Osteocyte (in vitro differentiated cells): ENCODE data around the gene RBM44. TPM values are rescaled to one million over a fixed set of nuclear protein-coding genes. Genes with fewer than 3 reads are reported as not detected.

Source experiments
- DNase-seq: peaks from one replicate; pipeline ENCODE4 v3.0.0; 2021; ENCODE audit warnings: mixed read lengths; ENCODE audit not compliant: unreplicated experiment; ENCODE audit errors: extremely low spot score
- H3K27ac Mint-ChIP-seq: one replicate; pipeline ENCODE4 v1.8.0; 2021; ENCODE audit warnings: mild to moderate bottlenecking, mixed read lengths; ENCODE audit not compliant: unreplicated experiment
- H3K27me3 Mint-ChIP-seq: one replicate; pipeline ENCODE4 v1.8.0; 2021; ENCODE audit warnings: mixed read lengths; ENCODE audit not compliant: unreplicated experiment
- H3K36me3 Mint-ChIP-seq: one replicate; pipeline ENCODE4 v1.8.0; 2021; ENCODE audit warnings: mixed read lengths; ENCODE audit not compliant: unreplicated experiment
- H3K4me1 Mint-ChIP-seq: one replicate; pipeline ENCODE4 v1.8.0; 2021; ENCODE audit warnings: mixed read lengths; ENCODE audit not compliant: unreplicated experiment
- H3K4me3 Mint-ChIP-seq: one replicate; pipeline ENCODE4 v1.8.0; 2021; ENCODE audit warnings: mild to moderate bottlenecking, moderate library complexity, mixed read lengths; ENCODE audit not compliant: unreplicated experiment
- H3K9me3 Mint-ChIP-seq: one replicate; pipeline ENCODE4 v1.8.0; 2021; ENCODE audit warnings: mixed read lengths; ENCODE audit not compliant: unreplicated experiment
- CTCF ChIP-seq: fragments of 200-600 bp; sonication (generic); IDR thresholded peaks from 2 replicates; pipeline ENCODE4 v1.5.0; 2021; ENCODE audit warnings: antibody characterized with exemption, mild to moderate bottlenecking, moderate library complexity
- total RNA-seq: library from RNA; stranded (reverse); gene quantifications from 2 replicates; pipeline ENCODE4 v1.2.1, GENCODE V29; 2021

The RBM44 gene
- total RNA-seq, 1 donor from 2014 or later, result 0.46 TPM

GRCh38 chr2:237754182-237754581 lies 44.4 kb upstream of the RBM44 start:
- Mint-ChIP-seq H3K9me3 (no peaks in the 10 kb centered on the region), H3K27me3 (no peaks in the 10 kb centered on the region), H3K27ac (no peak overlapping the region), H3K36me3 (peaks cover 56% of the 10 kb centered on the region), H3K4me3 (no peak overlapping the region), H3K4me1 (no peaks in the 10 kb centered on the region)
- no peak for TF ChIP-seq CTCF
- DNase-seq, result no peak

GRCh38 chr2:237754626-237755248 lies 43.8 kb upstream of the RBM44 start:
- Mint-ChIP-seq H3K4me3 (no peak overlapping the region), H3K9me3 (no peaks in the 10 kb centered on the region), H3K27me3 (no peaks in the 10 kb centered on the region), H3K36me3 (peaks cover 52% of the 10 kb centered on the region), H3K4me1 (no peaks in the 10 kb centered on the region), H3K27ac (no peak overlapping the region)
- TF ChIP-seq CTCF, result no peak
- DNase-seq, result no peak

DNA sequence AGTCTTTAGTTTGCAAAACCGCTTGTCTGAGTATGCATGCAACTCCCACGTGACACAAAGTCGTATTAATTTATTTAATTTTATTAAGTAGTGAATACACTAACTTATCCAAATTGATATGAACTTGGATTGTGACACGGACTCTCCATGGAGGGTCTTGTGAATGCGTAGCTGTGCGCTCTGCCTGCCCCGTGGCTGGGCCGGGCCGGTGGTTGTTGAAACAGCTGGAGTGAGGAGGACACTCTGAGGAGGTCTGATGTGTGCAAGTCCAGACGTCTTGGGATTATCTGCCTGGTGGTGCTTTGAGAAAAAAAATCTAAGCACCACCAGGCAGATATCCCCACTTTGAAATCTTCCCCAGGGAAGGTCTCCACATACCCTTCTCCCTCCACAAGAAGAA lies 41.0 kb upstream of the RBM44 start:
- DNase-seq, result no peak
- Mint-ChIP-seq H3K4me1 (no peaks in the 10 kb centered on the region), H3K36me3 (peaks cover 54% of the 10 kb centered on the region), H3K27ac (no peak overlapping the region), H3K9me3 (no peaks in the 10 kb centered on the region), H3K4me3 (no peak overlapping the region), H3K27me3 (no peaks in the 10 kb centered on the region)
- no peak for TF ChIP-seq CTCF

- DNase-seq, result no peak
- Mint-ChIP-seq H3K36me3 (peaks cover 51% of the 10 kb centered on the region), H3K4me3 (no peak overlapping the region), H3K4me1 (no peaks in the 10 kb centered on the region), H3K9me3 (no peaks in the 10 kb centered on the region), H3K27me3 (no peaks in the 10 kb centered on the region), H3K27ac (no peak overlapping the region)
- TF ChIP-seq CTCF, result no peak
These were observed 40.4 kb upstream of the RBM44 start for GRCh38 chr2:237758185-237758584.

GRCh38 chr2:237759176-237759575 lies 39.4 kb upstream of the RBM44 start:
- Mint-ChIP-seq H3K27ac (no peak overlapping the region), H3K4me1 (no peaks in the 10 kb centered on the region), H3K4me3 (no peak overlapping the region), H3K9me3 (no peaks in the 10 kb centered on the region), H3K27me3 (no peaks in the 10 kb centered on the region), H3K36me3 (peaks cover 47% of the 10 kb centered on the region)
- TF ChIP-seq CTCF, result no peak
- DNase-seq, result no peak
